Subcutaneous adipose tissue (tissue), 4 donors: ENCODE results near the gene CDC42EP2. TPM values are rescaled to one million over a fixed set of nuclear protein-coding genes. Genes with fewer than 3 reads are reported as not detected.

Experiments used
- total RNA-seq, 4 donors: library from RNA; depleted of rRNA; stranded (reverse); fragments of >200 nt; gene quantifications; one replicate each; pipeline ENCODE4 v1.1.0, GENCODE V29; 2016
- TF ChIP-seq, protein P1 (sequence below): fragments of 450-650 bp; IDR thresholded peaks from one replicate; pipeline ENCODE4 v1.5.1; 2016; ENCODE audit warnings: low read depth, mild to moderate bottlenecking, control low read depth, antibody characterized with exemption, moderate library complexity

Gene CDC42EP2
- total RNA-seq, 4 donors from 2014 or later: 16.5 to 38.6 (median 28.5) TPM

GRCh38 chr11:65279279-65279678 is 35.4 kb upstream of the CDC42EP2 start:
- TF ChIP-seq, protein P1, sequence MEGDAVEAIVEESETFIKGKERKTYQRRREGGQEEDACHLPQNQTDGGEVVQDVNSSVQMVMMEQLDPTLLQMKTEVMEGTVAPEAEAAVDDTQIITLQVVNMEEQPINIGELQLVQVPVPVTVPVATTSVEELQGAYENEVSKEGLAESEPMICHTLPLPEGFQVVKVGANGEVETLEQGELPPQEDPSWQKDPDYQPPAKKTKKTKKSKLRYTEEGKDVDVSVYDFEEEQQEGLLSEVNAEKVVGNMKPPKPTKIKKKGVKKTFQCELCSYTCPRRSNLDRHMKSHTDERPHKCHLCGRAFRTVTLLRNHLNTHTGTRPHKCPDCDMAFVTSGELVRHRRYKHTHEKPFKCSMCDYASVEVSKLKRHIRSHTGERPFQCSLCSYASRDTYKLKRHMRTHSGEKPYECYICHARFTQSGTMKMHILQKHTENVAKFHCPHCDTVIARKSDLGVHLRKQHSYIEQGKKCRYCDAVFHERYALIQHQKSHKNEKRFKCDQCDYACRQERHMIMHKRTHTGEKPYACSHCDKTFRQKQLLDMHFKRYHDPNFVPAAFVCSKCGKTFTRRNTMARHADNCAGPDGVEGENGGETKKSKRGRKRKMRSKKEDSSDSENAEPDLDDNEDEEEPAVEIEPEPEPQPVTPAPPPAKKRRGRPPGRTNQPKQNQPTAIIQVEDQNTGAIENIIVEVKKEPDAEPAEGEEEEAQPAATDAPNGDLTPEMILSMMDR: no peak

- TF ChIP-seq, protein P1: no peak
Observed at GRCh38 chr11:65279741-65280440, 34.8 kb upstream of the CDC42EP2 start.

DNA sequence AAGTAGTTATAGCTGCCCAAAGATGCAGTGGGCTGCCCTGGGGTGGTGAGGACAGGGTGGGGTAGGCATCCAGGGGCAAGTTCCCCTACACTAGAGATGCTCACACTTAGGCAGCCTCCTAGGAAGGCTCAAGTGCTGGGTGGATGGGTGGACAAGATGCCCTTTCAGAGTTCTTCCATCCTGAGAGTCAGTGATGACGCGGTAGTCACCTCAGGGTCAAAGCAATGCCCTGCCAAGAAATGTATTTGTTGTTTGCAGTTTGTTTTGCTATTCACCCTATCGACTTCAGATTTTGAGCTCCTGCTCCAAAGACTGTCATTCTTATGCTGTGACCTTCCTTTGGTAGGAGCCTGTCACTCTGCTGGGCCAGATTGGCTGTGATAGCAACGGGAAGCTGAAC is 34.0 kb upstream of the CDC42EP2 start:
- TF ChIP-seq, protein P1: no peak

- TF ChIP-seq, protein P1: no peak
Observed at GRCh38 chr11:65286686-65287085, 28.0 kb upstream of the CDC42EP2 start.

GRCh38 chr11:65287601-65288000 is 27.1 kb upstream of the CDC42EP2 start:
- TF ChIP-seq, protein P1: no peak

GRCh38 chr11:65288706-65289536 is 25.7 kb upstream of the CDC42EP2 start:
- TF ChIP-seq, protein P1: no peak

DNA sequence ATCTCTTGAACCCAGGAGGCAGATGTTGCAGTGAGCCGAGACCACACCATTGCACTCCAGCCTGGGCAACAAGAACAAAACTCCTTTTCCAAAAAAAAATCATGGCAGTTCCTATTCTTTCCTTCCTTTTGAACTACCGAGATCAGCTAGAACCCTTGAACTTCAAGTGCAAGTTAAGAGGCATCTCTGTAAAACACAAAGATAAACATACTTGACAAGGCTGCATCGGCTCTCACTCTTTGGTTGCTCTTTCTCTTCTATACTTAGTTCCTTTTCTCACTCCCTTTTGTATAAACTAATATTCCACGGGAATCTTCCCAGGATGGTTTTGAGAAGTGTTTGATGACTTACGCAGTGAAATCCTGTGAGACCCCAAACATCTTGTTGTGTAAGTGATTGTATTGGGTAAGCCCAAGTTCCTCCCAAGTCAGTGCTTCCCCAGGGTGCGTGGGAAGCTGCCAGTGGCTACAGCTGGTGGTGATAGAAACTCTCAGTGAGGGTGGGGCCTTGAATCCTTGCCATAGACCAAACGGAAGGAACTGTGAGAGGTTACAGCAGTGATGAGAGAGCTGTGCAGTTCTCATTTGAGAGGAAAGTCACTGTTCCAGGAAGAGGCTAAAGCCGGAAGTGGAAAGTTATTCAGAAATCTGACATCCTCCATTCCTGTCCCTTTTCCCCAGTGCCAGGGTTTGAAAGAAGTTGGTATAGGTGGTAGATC is 24.1 kb upstream of the CDC42EP2 start:
- TF ChIP-seq, protein P1: no peak
